ENCODE data around the gene PLAC9.
"Not testable (repeated sequence)": the region's sequence is repeated elsewhere in the genome, so short reads cannot be mapped to it uniquely, and the experiment has no call there.

The PLAC9 gene

DNA sequence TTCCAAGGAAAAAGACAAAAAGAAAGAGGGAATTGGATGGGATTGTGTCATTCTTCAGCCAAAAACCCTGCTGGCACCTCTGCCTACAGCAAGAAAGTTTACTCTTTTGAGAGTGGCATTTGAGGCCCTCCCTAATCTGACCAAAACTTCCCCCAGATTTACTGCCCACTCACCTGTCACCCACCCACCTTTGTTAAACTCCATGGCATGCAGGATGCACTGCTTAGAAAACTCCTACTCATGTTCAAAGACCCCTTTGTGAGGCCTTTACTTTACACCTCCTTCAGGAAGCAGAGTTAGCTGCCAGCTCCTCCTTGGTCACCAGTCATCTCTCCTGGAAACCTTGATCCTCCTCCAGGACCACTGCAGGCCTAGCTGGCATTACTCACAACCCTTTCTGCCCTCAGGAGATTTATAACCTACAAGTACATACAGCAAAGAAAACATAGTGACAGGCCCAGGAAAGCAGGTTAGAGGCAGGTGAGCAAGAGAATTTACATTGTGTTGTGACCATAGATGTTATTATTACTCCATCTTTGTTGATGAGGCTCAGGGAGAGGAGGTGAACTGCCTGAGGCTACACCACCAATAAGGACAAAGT, 10.3 kb upstream of the PLAC9 start:
- Histone ChIP-seq H3K9me3 (ENCODE audit: control insufficient read depth, low read depth, low read length) (no peaks in the 10 kb centered on the region), H3K4me1 (ENCODE audit: control insufficient read depth, low read depth, low read length) (no peaks in the 10 kb centered on the region), H3K9ac (ENCODE audit: low read length) (no peak overlapping the region), H3K27me3 (ENCODE audit: control insufficient read depth, insufficient read depth, low read length) (no peaks in the 10 kb centered on the region), H3K4me3 (ENCODE audit: low read length) (no peak overlapping the region), H3K27ac (ENCODE audit: low read length) (no peak overlapping the region), H3K36me3 (ENCODE audit: control insufficient read depth, low read depth, low read length) (no peaks in the 10 kb centered on the region)

DNA sequence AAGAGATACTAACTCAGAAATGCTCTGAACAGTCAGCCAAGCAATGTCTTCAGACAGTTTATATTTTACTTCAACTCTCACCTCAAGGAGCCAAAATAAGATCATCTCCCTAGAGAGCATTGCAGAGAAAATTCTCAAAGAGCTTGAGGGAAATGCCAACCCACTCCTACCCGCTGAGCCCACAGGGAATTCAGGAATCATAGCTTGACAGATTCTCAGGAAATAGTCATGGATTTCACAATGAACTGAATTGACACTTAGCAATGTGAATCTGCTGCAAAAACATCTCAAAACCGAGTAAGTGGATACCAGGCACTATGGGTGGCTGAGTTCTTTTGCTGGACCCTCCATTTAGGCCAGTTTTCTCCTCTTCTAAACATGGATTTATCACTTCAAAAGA, 9.8 kb upstream of the PLAC9 start:
- Histone ChIP-seq H3K36me3 (ENCODE audit: control insufficient read depth, low read depth, low read length) (no peaks in the 10 kb centered on the region), H3K4me1 (ENCODE audit: control insufficient read depth, low read depth, low read length) (no peaks in the 10 kb centered on the region), H3K27me3 (ENCODE audit: control insufficient read depth, insufficient read depth, low read length) (no peaks in the 10 kb centered on the region), H3K9me3 (ENCODE audit: control insufficient read depth, low read depth, low read length) (no peaks in the 10 kb centered on the region), H3K9ac (ENCODE audit: low read length) (no peak overlapping the region), H3K4me3 (ENCODE audit: low read length) (no peak overlapping the region), H3K27ac (ENCODE audit: low read length) (no peak overlapping the region)

DNA sequence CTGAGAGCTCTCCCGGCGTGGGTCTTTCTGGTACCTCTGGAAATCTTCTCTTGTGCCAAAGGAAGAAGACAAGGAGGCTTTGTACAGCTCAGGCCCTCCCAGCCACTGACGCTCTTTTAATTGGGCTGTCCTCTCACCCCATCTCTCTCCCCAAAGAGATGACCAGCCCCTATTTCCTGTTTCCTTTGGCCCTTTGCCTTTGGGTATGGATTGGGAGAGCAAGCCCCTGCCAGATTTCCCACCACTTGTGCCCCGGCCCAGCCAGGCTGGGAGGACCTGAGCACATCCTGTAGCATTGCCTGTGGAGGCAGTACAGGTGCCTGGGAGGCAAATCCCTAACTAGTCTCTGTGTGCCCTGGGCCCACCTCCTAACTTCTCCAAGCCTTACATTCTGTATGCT, 5.7 kb upstream of the PLAC9 start:
- H3K36me3 ChIP-seq (ENCODE audit: control insufficient read depth, low read depth, low read length), result no peaks in the 10 kb centered on the region
- H3K9ac ChIP-seq (ENCODE audit: low read length), result no peak overlapping the region
- peaks cover 7% of the 10 kb centered on the region for H3K4me1 ChIP-seq (ENCODE audit: control insufficient read depth, low read depth, low read length)
- no peak overlapping the region for H3K4me3 ChIP-seq (ENCODE audit: low read length)
- H3K9me3 ChIP-seq (ENCODE audit: control insufficient read depth, low read depth, low read length), result no peaks in the 10 kb centered on the region
- H3K27ac ChIP-seq (ENCODE audit: low read length), result no peak overlapping the region
- peaks cover 9% of the 10 kb centered on the region for H3K27me3 ChIP-seq (ENCODE audit: control insufficient read depth, insufficient read depth, low read length)

DNA sequence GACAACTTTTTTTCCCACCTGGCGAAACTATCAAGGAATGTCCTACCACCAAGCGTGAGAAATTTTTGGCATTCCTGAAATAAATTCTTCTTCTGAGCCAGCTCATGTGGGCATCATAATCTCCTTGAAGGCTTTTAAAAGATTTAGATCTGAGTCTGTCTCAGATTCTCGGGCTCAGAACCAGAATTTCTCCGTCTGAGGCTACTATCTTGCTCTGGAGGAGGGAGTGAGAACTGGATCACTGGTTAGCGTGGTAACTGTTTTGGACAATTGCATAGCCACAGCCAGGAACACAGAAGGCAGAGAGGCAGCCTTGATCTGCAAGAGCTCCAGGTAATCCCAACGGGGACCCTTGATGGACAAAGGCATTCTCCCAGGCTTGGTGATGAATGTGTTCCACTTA, 1.0 kb upstream of the PLAC9 start:
- Histone ChIP-seq H3K4me1 (ENCODE audit: control insufficient read depth, low read depth, low read length) (peaks cover 10% of the 10 kb centered on the region), H3K9ac (ENCODE audit: low read length) (no peak overlapping the region), H3K36me3 (ENCODE audit: control insufficient read depth, low read depth, low read length) (no peaks in the 10 kb centered on the region), H3K27ac (ENCODE audit: low read length) (no peak overlapping the region), H3K4me3 (ENCODE audit: low read length) (peak overlapping the region; percentile 68), H3K9me3 (ENCODE audit: control insufficient read depth, low read depth, low read length) (no peaks in the 10 kb centered on the region), H3K27me3 (ENCODE audit: control insufficient read depth, insufficient read depth, low read length) (peaks cover 32% of the 10 kb centered on the region)

DNA sequence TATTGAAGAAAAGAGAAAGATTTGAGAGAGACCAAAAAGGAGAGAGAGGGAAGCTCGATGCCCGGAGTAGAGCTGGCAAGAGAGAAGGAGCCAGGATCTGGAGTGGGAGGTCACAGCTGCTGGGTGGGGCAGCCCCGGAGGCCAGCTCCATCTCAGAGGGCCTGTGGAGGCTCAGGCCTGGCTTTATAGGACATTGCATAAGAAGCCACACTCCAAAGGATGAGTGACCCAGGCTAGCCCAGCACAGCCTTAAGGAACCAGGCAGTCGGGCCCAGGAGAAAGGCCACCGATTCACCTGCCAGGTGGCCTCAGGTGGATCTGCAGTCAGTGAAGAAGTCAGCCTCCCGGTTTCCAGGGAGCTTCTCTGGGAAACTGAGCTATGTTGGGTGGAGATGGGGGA, 676 bp downstream of the PLAC9 start:
- Histone ChIP-seq H3K9ac (ENCODE audit: low read length) (no peak overlapping the region), H3K27ac (ENCODE audit: low read length) (no peak overlapping the region)

DNA sequence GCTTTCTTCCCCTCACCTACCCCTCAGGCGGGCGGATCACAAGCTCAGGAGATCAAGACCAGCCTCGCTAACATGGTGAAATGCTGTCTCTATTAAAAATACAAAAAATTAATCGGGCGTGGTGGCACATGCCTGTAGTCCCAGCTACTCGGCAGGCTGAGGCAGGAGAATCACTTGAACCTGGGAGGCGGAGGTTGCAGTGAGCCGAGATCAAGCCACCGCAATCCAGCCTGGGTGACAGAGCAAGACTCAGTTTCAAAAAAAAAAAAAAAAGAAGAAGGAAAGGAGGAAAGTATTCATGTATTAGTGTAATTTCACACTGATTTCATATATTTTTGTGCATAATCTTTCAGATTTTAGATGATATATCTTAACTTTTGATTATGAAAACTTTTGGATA, 1.2 kb downstream of the PLAC9 start:
- peaks cover 32% of the 10 kb centered on the region for H3K27me3 ChIP-seq (ENCODE audit: control insufficient read depth, insufficient read depth, low read length)
- not testable (repeated sequence) for H3K4me3 ChIP-seq (ENCODE audit: low read length); H3K9ac ChIP-seq (ENCODE audit: low read length); H3K36me3 ChIP-seq (ENCODE audit: control insufficient read depth, low read depth, low read length); H3K9me3 ChIP-seq (ENCODE audit: control insufficient read depth, low read depth, low read length); H3K27ac ChIP-seq (ENCODE audit: low read length)
- H3K4me1 ChIP-seq (ENCODE audit: control insufficient read depth, low read depth, low read length), result peaks cover 10% of the 10 kb centered on the region

More for the DNA sequence above, 676 bp downstream of the PLAC9 start:
- peak overlapping the region; percentile 68 for H3K4me3 ChIP-seq (ENCODE audit: low read length)
- peaks cover 32% of the 10 kb centered on the region for H3K27me3 ChIP-seq (ENCODE audit: control insufficient read depth, insufficient read depth, low read length)
- H3K9me3 ChIP-seq (ENCODE audit: control insufficient read depth, low read depth, low read length), result no peaks in the 10 kb centered on the region
- peaks cover 10% of the 10 kb centered on the region for H3K4me1 ChIP-seq (ENCODE audit: control insufficient read depth, low read depth, low read length)
- no peaks in the 10 kb centered on the region for H3K36me3 ChIP-seq (ENCODE audit: control insufficient read depth, low read depth, low read length)

DNA sequence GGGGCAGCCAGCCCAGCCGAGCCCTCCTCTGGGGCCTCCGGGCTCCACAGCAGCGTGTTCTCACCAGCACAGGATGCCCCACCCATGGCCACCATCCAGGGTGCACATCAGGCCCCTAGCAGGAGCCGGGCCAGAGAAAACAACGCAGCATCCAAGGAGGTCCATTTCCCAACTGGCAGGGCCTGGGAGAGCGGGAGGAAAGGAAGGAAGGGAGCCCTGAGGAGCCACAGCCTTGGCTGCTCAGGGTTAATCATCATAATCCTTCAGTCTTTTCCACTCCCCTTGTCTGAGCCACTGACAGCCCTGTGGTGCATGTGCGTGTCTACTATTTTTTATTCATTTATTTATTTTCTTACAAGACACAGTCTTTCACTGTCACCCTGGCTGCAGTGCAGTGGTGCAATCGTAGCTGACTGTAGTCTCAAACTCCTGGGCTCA, 3.6 kb downstream of the PLAC9 start:
- no peak overlapping the region for H3K4me3 ChIP-seq (ENCODE audit: low read length)
- no peak overlapping the region for H3K27ac ChIP-seq (ENCODE audit: low read length)
- H3K36me3 ChIP-seq (ENCODE audit: control insufficient read depth, low read depth, low read length), result no peaks in the 10 kb centered on the region
- H3K27me3 ChIP-seq (ENCODE audit: control insufficient read depth, insufficient read depth, low read length), result peaks cover 30% of the 10 kb centered on the region
- H3K9me3 ChIP-seq (ENCODE audit: control insufficient read depth, low read depth, low read length), result no peaks in the 10 kb centered on the region
- H3K9ac ChIP-seq (ENCODE audit: low read length), result no peak overlapping the region
- H3K4me1 ChIP-seq (ENCODE audit: control insufficient read depth, low read depth, low read length), result peaks cover 10% of the 10 kb centered on the region

DNA sequence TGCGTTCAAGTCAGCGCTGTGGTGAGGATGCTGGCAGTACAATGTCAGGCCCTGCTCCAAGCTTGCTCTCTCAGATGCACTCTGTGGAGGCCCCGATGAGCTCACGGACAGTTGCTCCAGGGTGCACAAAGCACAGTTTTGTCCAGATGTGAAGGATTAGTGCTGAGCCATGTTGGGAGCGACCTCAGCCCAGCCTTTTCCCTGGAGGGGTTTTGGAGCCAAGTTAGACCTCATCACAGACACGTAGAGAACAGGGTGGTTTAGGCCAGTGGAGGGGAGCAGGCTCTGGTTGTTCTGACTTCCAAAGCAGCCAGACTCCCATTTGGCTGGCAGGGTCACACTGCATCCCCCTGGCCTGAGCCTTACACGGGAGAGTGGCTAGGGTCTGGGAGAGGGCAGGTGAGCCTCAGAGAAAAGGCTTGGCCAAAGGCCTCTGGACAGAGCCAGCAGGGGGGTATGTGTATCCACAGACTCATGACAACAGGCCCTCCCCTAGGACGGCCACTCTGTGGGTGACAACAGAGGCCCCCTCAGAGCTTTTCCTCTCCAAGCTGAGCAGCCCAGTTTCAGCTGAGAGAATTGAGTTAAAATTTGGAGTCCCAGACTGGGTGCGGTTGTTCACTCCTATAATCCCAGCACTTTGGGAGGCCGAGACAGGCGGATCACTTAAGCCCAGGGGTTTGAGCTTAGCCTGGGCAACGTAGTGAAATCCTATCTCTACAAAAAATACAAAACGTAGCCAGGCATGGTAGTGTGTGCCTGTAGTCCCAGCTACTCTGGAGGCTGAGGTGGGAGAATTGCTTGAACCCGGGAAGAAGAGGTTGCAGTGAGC, 4.7 kb downstream of the PLAC9 start:
- peaks cover 19% of the 10 kb centered on the region for H3K27me3 ChIP-seq (ENCODE audit: control insufficient read depth, insufficient read depth, low read length)
- H3K9ac ChIP-seq (ENCODE audit: low read length), result no peak overlapping the region
- H3K4me1 ChIP-seq (ENCODE audit: control insufficient read depth, low read depth, low read length), result no peaks in the 10 kb centered on the region
- H3K27ac ChIP-seq (ENCODE audit: low read length), result no peak overlapping the region
- H3K4me3 ChIP-seq (ENCODE audit: low read length), result no peak overlapping the region
- no peaks in the 10 kb centered on the region for H3K36me3 ChIP-seq (ENCODE audit: control insufficient read depth, low read depth, low read length)
- no peaks in the 10 kb centered on the region for H3K9me3 ChIP-seq (ENCODE audit: control insufficient read depth, low read depth, low read length)

DNA sequence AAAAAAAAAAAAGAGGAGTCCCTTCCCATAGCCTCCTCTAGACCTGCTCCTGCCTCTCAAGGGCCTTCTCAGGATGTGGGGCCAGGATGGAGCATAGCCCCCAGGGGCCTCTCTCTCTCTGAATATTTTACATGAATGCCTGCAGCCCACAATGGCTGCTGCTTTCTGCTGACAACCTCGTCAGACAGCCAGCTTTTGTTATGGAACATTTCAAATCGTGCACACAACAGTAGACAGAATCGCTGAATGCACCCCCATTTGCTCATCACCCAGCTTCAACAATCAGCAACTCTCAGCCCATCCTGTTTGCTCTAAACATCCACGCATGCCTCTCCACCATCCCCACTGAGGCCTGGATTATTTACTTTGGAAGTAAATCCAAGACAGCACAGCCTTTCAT, 5.4 kb downstream of the PLAC9 start:
- Histone ChIP-seq H3K4me3 (ENCODE audit: low read length) (no peak overlapping the region), H3K36me3 (ENCODE audit: control insufficient read depth, low read depth, low read length) (no peaks in the 10 kb centered on the region), H3K9ac (ENCODE audit: low read length) (no peak overlapping the region), H3K9me3 (ENCODE audit: control insufficient read depth, low read depth, low read length) (no peaks in the 10 kb centered on the region), H3K27me3 (ENCODE audit: control insufficient read depth, insufficient read depth, low read length) (peaks cover 12% of the 10 kb centered on the region), H3K27ac (ENCODE audit: low read length) (no peak overlapping the region), H3K4me1 (ENCODE audit: control insufficient read depth, low read depth, low read length) (no peaks in the 10 kb centered on the region)

DNA sequence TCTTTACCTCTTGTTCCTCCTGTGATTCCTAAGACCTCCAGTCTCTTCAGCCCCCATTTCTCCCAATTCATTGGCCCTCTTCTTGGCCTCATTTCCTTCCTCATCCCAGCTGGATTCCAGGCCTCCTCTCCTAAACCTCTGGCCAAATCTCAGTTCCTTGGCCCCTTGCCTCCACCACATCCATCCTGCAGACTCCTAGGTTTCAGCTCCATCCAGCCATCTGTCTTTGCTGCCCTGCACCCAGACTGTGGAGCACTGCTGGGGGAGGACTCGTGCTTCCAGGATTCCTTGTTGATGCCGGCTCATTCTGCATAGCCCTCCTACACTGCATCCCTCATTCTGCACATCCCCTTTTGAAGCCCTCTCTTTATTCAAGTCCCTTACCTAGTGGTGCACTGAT, 6.7 kb downstream of the PLAC9 start:
- no peak overlapping the region for H3K4me3 ChIP-seq (ENCODE audit: low read length)
- H3K4me1 ChIP-seq (ENCODE audit: control insufficient read depth, low read depth, low read length), result no peaks in the 10 kb centered on the region
- no peak overlapping the region for H3K9ac ChIP-seq (ENCODE audit: low read length)
- H3K36me3 ChIP-seq (ENCODE audit: control insufficient read depth, low read depth, low read length), result no peaks in the 10 kb centered on the region
- H3K27me3 ChIP-seq (ENCODE audit: control insufficient read depth, insufficient read depth, low read length), result no peaks in the 10 kb centered on the region
- no peak overlapping the region for H3K27ac ChIP-seq (ENCODE audit: low read length)
- no peaks in the 10 kb centered on the region for H3K9me3 ChIP-seq (ENCODE audit: control insufficient read depth, low read depth, low read length)

DNA sequence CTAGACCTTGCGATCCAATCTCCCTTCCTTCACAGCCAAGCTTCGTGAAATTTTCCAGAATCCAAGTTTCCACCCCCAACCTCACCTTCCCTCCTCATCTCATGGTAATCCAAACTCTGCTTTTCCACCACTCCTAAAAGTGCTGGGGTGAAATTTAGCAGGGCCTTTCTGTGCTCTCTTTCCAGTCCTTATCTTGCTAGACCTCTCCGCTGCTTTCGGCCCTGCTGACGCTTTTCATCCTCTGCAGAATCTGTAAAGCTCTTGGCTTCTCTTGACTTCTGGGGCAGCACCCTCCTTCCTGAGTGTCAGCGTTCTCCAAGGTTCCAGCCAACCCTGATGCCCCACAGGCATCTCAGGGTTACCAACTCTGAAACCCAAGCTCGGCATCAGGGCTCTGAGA, 7.7 kb downstream of the PLAC9 start:
- H3K4me1 ChIP-seq (ENCODE audit: control insufficient read depth, low read depth, low read length), result no peaks in the 10 kb centered on the region
- no peak overlapping the region for H3K4me3 ChIP-seq (ENCODE audit: low read length)
- no peaks in the 10 kb centered on the region for H3K36me3 ChIP-seq (ENCODE audit: control insufficient read depth, low read depth, low read length)
- H3K9me3 ChIP-seq (ENCODE audit: control insufficient read depth, low read depth, low read length), result no peaks in the 10 kb centered on the region
- no peaks in the 10 kb centered on the region for H3K27me3 ChIP-seq (ENCODE audit: control insufficient read depth, insufficient read depth, low read length)
- H3K27ac ChIP-seq (ENCODE audit: low read length), result no peak overlapping the region
- no peak overlapping the region for H3K9ac ChIP-seq (ENCODE audit: low read length)
